ENCODE data around the gene TFPI.

The TFPI gene

DNA sequence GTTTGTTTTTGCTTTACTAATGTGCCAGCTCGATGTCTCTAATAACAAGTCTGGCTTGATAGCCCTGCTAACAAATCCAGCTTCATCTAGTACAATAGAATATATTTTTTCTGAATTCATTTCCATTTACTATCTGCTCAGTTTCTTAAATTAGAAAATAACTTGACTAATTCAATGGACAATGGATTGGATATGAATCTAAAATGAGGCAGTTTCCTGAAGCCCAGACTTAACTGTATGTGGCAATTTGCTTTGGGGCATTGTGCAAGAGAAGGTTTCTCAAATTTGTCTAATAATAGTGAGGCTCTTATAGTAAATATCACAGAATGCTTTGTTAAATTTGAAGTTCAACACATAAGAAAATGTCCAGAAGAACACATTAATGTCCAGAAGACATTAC lies 132.0 kb downstream of the TFPI start:
- TF ChIP-seq, protein P1, sequence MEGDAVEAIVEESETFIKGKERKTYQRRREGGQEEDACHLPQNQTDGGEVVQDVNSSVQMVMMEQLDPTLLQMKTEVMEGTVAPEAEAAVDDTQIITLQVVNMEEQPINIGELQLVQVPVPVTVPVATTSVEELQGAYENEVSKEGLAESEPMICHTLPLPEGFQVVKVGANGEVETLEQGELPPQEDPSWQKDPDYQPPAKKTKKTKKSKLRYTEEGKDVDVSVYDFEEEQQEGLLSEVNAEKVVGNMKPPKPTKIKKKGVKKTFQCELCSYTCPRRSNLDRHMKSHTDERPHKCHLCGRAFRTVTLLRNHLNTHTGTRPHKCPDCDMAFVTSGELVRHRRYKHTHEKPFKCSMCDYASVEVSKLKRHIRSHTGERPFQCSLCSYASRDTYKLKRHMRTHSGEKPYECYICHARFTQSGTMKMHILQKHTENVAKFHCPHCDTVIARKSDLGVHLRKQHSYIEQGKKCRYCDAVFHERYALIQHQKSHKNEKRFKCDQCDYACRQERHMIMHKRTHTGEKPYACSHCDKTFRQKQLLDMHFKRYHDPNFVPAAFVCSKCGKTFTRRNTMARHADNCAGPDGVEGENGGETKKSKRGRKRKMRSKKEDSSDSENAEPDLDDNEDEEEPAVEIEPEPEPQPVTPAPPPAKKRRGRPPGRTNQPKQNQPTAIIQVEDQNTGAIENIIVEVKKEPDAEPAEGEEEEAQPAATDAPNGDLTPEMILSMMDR (IDR thresholded peaks at IDR 0.05; ENCODE audit: low read depth, low read length) = no peak
- no peaks in the 10 kb centered on the region for H3K27me3 ChIP-seq (ENCODE audit: insufficient read depth, low read depth, severe bottlenecking)
- no peak overlapping the region for H3K4me3 ChIP-seq (ENCODE audit: low read depth, low read length)
- H3K27ac ChIP-seq = no peak overlapping the region
- no peaks in the 10 kb centered on the region for H3K9me3 ChIP-seq (ENCODE audit: severe bottlenecking)
- no peak for DNase-seq
- H3K36me3 ChIP-seq = no peaks in the 10 kb centered on the region

DNA sequence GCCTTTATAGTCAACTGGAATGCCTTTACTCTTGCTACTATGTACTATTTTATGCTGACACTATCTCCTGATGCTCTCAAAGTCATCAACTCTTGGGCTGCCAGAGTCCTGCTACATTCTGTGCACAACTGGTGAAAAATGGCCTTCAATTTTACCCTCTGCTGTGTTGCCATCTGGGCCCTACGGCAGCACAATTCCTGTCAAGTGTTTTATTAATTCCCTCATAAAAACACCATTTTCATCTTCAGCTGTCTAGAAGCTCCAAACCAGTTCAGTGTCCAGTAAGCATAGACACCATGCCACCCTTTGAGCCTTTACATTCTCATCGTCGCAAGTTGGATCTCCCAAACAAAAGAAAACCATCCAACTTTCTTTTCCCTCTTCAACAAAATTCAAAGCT lies 132.7 kb downstream of the TFPI start:
- no peaks in the 10 kb centered on the region for H3K27me3 ChIP-seq (ENCODE audit: insufficient read depth, low read depth, severe bottlenecking)
- H3K27ac ChIP-seq = no peak overlapping the region
- no peak overlapping the region for H3K4me3 ChIP-seq (ENCODE audit: low read depth, low read length)
- no peak for DNase-seq
- TF ChIP-seq, protein P1 (IDR thresholded peaks at IDR 0.05; ENCODE audit: low read depth, low read length) = no peak
- no peaks in the 10 kb centered on the region for H3K36me3 ChIP-seq
- no peaks in the 10 kb centered on the region for H3K9me3 ChIP-seq (ENCODE audit: severe bottlenecking)

DNA sequence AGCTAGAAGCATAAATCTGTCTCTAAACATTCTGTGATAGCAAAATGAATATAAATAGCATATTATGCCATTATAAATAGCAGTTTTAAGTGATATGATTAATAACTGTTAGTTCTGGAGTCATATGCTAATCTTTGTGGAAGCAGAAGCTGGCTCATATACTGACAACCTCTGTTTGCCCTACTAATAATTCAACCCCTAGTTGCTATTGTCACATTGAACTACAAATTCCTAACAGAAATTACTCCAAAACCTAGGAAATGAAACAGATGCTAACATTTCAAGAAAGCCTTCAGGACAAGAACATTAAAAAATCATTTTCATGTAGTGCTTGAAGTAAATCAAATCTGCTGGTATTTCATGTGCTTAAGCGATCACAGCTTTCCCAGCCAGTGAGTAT lies 134.4 kb downstream of the TFPI start:
- no peaks in the 10 kb centered on the region for H3K9me3 ChIP-seq (ENCODE audit: severe bottlenecking)
- no peaks in the 10 kb centered on the region for H3K27me3 ChIP-seq (ENCODE audit: insufficient read depth, low read depth, severe bottlenecking)
- H3K36me3 ChIP-seq = no peaks in the 10 kb centered on the region
- H3K27ac ChIP-seq = no peak overlapping the region
- no peak for DNase-seq
- TF ChIP-seq, protein P1 (IDR thresholded peaks at IDR 0.05; ENCODE audit: low read depth, low read length) = no peak
- no peak overlapping the region for H3K4me3 ChIP-seq (ENCODE audit: low read depth, low read length)

DNA sequence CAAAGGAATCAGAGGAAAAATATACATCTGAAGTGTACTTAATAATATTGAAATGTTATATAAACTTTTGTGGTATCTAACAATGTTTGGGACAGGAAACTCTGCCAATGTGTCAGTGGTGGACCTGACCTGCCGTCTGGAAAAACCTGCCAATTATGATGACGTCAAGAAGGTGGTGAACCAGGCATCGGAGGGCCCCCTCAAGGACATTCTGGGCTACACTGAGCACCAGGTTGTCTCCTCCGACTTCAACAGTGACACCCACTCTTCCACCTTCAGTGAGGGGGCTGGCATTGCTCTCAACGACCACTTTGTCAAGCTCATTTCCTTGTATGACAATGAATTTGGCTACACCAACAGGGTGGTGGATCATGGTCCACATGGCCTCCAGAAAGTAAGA lies 138.8 kb downstream of the TFPI start:
- TF ChIP-seq, protein P1 (IDR thresholded peaks at IDR 0.05; ENCODE audit: low read depth, low read length) = no peak
- H3K9me3 ChIP-seq (ENCODE audit: severe bottlenecking) = no peaks in the 10 kb centered on the region
- H3K27ac ChIP-seq = no peak overlapping the region
- H3K27me3 ChIP-seq (ENCODE audit: insufficient read depth, low read depth, severe bottlenecking) = no peaks in the 10 kb centered on the region
- H3K4me3 ChIP-seq (ENCODE audit: low read depth, low read length) = no peak overlapping the region
- H3K36me3 ChIP-seq = no peaks in the 10 kb centered on the region
- DNase-seq = no peak
